H1 (cell line): Measurements from ENCODE around the gene MKNK2. TPM values are rescaled to one million over a fixed set of nuclear protein-coding genes. Genes with fewer than 3 reads are reported as not detected.

Experiments
- CTCF ChIA-PET: fragments of 300-600 bp; sonication (Branson Sonifier 250); formaldehyde crosslinking; loops from one replicate; lab custom pipeline; 2021; ENCODE audit not compliant: partially characterized antibody; lab: Charles Lee
- POLR2A ChIA-PET: fragments of 300-600 bp; sonication (Branson Sonifier 250); formaldehyde crosslinking; loops from one replicate; lab custom pipeline; 2021; ENCODE audit warnings: inconsistent platforms; ENCODE audit not compliant: partially characterized antibody; lab: Charles Lee
- DNase-seq, 2 experiments: peaks; one replicate each; pipeline versions ENCODE4 v3.0.0 to v3.0.0-alpha.2; 2010 to 2022; ENCODE audit warnings: low spot score in 2 of 2, low read depth in 1 of 2, mixed read lengths in 1 of 2
- FAIRE-seq: peaks from 2 replicates; lab custom pipeline; 2011; peaks lifted over from hg19 to GRCh38; lab: Jason Lieb, UNC
- H2AFZ ChIP-seq: 2 replicates; pipeline ENCODE4 v1.8.1; 2012; ENCODE audit warnings: low read length, inconsistent platforms
- H2AK5ac ChIP-seq: 2 replicates; pipeline ENCODE4 v1.6.1; 2013; ENCODE audit warnings: low read depth, low read length
- H2BK120ac ChIP-seq: replicated peaks from 2 replicates; pipeline ENCODE3; 2013; ENCODE audit warnings: low read depth, low read length, inconsistent platforms
- H2BK12ac ChIP-seq: 2 replicates; pipeline ENCODE4 v1.6.1; 2013; ENCODE audit warnings: low read depth, low read length
- H2BK15ac ChIP-seq: 2 replicates; pipeline ENCODE4 v1.6.1; 2013; ENCODE audit warnings: low read length
- H2BK20ac ChIP-seq: 2 replicates; pipeline ENCODE4 v1.6.1; 2013; ENCODE audit warnings: low read length
- H2BK5ac ChIP-seq: 2 replicates; pipeline ENCODE4 v1.6.1; 2013; ENCODE audit warnings: low read depth, low read length
- H3K14ac ChIP-seq: 2 replicates; pipeline ENCODE4 v1.6.1; 2013; ENCODE audit warnings: inconsistent platforms; ENCODE audit not compliant: insufficient read length
- H3K18ac ChIP-seq: 2 replicates; pipeline ENCODE4 v1.6.1; 2013; ENCODE audit warnings: low read length; ENCODE audit errors: extremely low read depth
- H3K23ac ChIP-seq: 2 replicates; pipeline ENCODE4 v1.6.1; 2013; ENCODE audit warnings: inconsistent platforms; ENCODE audit not compliant: insufficient read length
- H3K23me2 ChIP-seq: 2 replicates; pipeline ENCODE4 v1.6.1; 2013; ENCODE audit warnings: low read depth, low read length
- H3K27ac ChIP-seq: 2 replicates; pipeline ENCODE4 v1.6.1; 2011; ENCODE audit warnings: low read depth, low read length, inconsistent platforms
- H3K27me3 ChIP-seq, 4 experiments: replicated peaks in 1 of 4; 1 replicate in 1 of 4; 2 replicates in 3 of 4; pipeline versions ENCODE4 v1.6.1 to v1.8.1; 2011 to 2013; ENCODE audit warnings: low read length in 3 of 4, mild to moderate bottlenecking in 3 of 4, inconsistent platforms in 2 of 4, mixed read lengths in 2 of 4, moderate library complexity in 1 of 4; ENCODE audit not compliant: control insufficient read depth in 3 of 4, insufficient read depth in 3 of 4; ENCODE audit errors: extremely low read depth in 1 of 4
- H3K36me3 ChIP-seq, 4 experiments: 2 replicates each; pipeline versions ENCODE4 v1.6.1 to v1.8.1; 2011 to 2013; ENCODE audit warnings: mild to moderate bottlenecking in 4 of 4, low read length in 3 of 4, moderate library complexity in 2 of 4, control low read depth in 1 of 4, inconsistent platforms in 1 of 4; ENCODE audit not compliant: insufficient read depth in 4 of 4, control insufficient read depth in 2 of 4
- H3K4ac ChIP-seq: replicated peaks from 2 replicates; pipeline ENCODE3; 2013; ENCODE audit warnings: low read length, low read depth, mixed read lengths, inconsistent platforms; ENCODE audit not compliant: insufficient read length
- H3K4me1 ChIP-seq, 4 experiments: replicated peaks in 1 of 4; 1 replicate in 1 of 4; 2 replicates in 3 of 4; pipeline versions ENCODE4 v1.6.1 to v1.8.1; 2011 to 2013; ENCODE audit warnings: low read length in 3 of 4, inconsistent platforms in 2 of 4, mixed read lengths in 1 of 4; ENCODE audit not compliant: insufficient read depth in 4 of 4, control insufficient read depth in 3 of 4
- H3K4me2 ChIP-seq, 2 experiments: 2 replicates each; pipeline versions ENCODE4 v1.6.1 to v1.8.1; 2011 to 2013; ENCODE audit warnings: low read depth in 2 of 2, low read length in 2 of 2, control low read depth in 1 of 2, inconsistent platforms in 1 of 2, mild to moderate bottlenecking in 1 of 2; ENCODE audit not compliant: insufficient read depth in 1 of 2
- H3K4me3 ChIP-seq, 4 experiments: fragments of 200-600, 300-600 bp in 1 of 4; sonication (generic), shearing (Covaris generic), sonication (Bioruptor Twin) in 1 of 4; 2 replicates each; pipeline versions ENCODE4 v1.5.1 to v1.8.1; 2011 to 2016; ENCODE audit warnings: low read length in 4 of 4, low read depth in 3 of 4, control low read depth in 2 of 4, inconsistent platforms in 2 of 4, mild to moderate bottlenecking in 2 of 4, mixed read lengths in 1 of 4, moderate library complexity in 1 of 4; ENCODE audit not compliant: insufficient read depth in 2 of 4; ENCODE audit errors: extremely low read depth in 1 of 4
- H3K56ac ChIP-seq: replicated peaks from 2 replicates; pipeline ENCODE3; 2013; ENCODE audit warnings: low read depth, mild to moderate bottlenecking, mixed read lengths, low read length, inconsistent platforms; ENCODE audit not compliant: insufficient read length
- H3K79me1 ChIP-seq: 2 replicates; pipeline ENCODE4 v1.6.1; 2013; ENCODE audit warnings: low read depth, low read length, control low read depth
- H3K79me2 ChIP-seq, 2 experiments: 2 replicates each; pipeline versions ENCODE4 v1.6.1 to v1.8.1; 2012 to 2013; ENCODE audit warnings: low read length in 2 of 2, mild to moderate bottlenecking in 2 of 2, inconsistent platforms in 1 of 2; ENCODE audit not compliant: insufficient read depth in 2 of 2, control insufficient read depth in 1 of 2
- H3K9ac ChIP-seq, 4 experiments: replicated peaks in 1 of 4; 1 replicate in 1 of 4; 2 replicates in 3 of 4; pipeline versions ENCODE4 v1.6.1 to v1.8.1; 2011 to 2013; ENCODE audit warnings: low read depth in 3 of 4, low read length in 3 of 4, control low read depth in 2 of 4, mild to moderate bottlenecking in 2 of 4, moderate library complexity in 2 of 4, inconsistent platforms in 1 of 4; ENCODE audit errors: extremely low read depth in 1 of 4
- H3K9me3 ChIP-seq, 2 experiments: 2 replicates each; pipeline versions ENCODE4 v1.6.1 to v1.8.1; 2012 to 2013; ENCODE audit warnings: mild to moderate bottlenecking in 2 of 2, moderate library complexity in 2 of 2, control low read depth in 1 of 2, inconsistent platforms in 1 of 2, low read depth in 1 of 2, low read length in 1 of 2, mixed read lengths in 1 of 2; ENCODE audit not compliant: insufficient read depth in 2 of 2
- H4K20me1 ChIP-seq, 2 experiments: replicated peaks in 1 of 2; 2 replicates each; pipeline versions ENCODE3 to v1.8.1; 2011 to 2013; ENCODE audit warnings: inconsistent platforms in 2 of 2, low read length in 2 of 2, mild to moderate bottlenecking in 1 of 2; ENCODE audit not compliant: insufficient read depth in 2 of 2, control insufficient read depth in 1 of 2
- H4K5ac ChIP-seq: 2 replicates; pipeline ENCODE4 v1.6.1; 2013; ENCODE audit warnings: low read length, low read depth, mixed read lengths, inconsistent platforms; ENCODE audit not compliant: insufficient read length
- H4K8ac ChIP-seq: 2 replicates; pipeline ENCODE4 v1.8.0; 2013; ENCODE audit warnings: mild to moderate bottlenecking, moderate library complexity, low read length, inconsistent platforms; ENCODE audit not compliant: insufficient read depth; ENCODE audit errors: extremely low read depth
- H4K91ac ChIP-seq: replicated peaks from 2 replicates; pipeline ENCODE3; 2013; ENCODE audit warnings: low read length, mixed read lengths, inconsistent platforms; ENCODE audit not compliant: insufficient read length
- CBX5 ChIP-seq: fragments of 300-800, 300-1000 bp; sonication (generic); IDR thresholded peaks from 2 replicates; pipeline ENCODE4 v1.7.1; 2016; ENCODE audit warnings: antibody characterized with exemption, low read length, low read depth
- CHD1 ChIP-seq: IDR thresholded peaks from 2 replicates; pipeline ENCODE4 v1.6.1; 2012; ENCODE audit warnings: low read depth, low read length, improper control_type of control experiment
- CREB1 ChIP-seq: IDR thresholded peaks from 2 replicates; pipeline ENCODE4 v1.6.1; 2012; ENCODE audit warnings: inconsistent platforms
- GABPA ChIP-seq: IDR thresholded peaks from 2 replicates; pipeline ENCODE4 v1.6.1; 2011; ENCODE audit warnings: mild to moderate bottlenecking, low read length, moderate library complexity, borderline replicate concordance; ENCODE audit not compliant: insufficient read depth
- RBBP5 ChIP-seq: IDR thresholded peaks from 2 replicates; pipeline ENCODE4 v1.7.1; 2012; ENCODE audit warnings: low read depth, mild to moderate bottlenecking, inconsistent platforms, low read length, moderate library complexity, borderline replicate concordance
- RNF2 ChIP-seq: fragments of 200-900, 300-1000 bp; sonication (generic); IDR thresholded peaks from 2 replicates; pipeline ENCODE4 v1.7.1; 2016; ENCODE audit warnings: borderline replicate concordance, low read depth, mild to moderate bottlenecking, antibody characterized with exemption, low read length; ENCODE audit not compliant: poor library complexity, severe bottlenecking; ENCODE audit errors: missing control alignments
- SAP30 ChIP-seq: fragments of 300-600 bp; sonication (generic); IDR thresholded peaks from 2 replicates; pipeline ENCODE4 v1.7.1; 2012; ENCODE audit warnings: low read length, moderate library complexity, mild to moderate bottlenecking, inconsistent platforms; ENCODE audit not compliant: insufficient read depth, insufficient replicate concordance
- SIN3A ChIP-seq, 2 experiments: IDR thresholded peaks in 1 of 2; conservative IDR thresholded peaks in 1 of 2; 2 replicates each; pipeline ENCODE4 v1.6.1; 2011 to 2012; ENCODE audit warnings: low read length in 2 of 2, improper control_type of control experiment in 1 of 2, low read depth in 1 of 2, mild to moderate bottlenecking in 1 of 2
- SIRT6 ChIP-seq: IDR thresholded peaks from one replicate; pipeline ENCODE4 v1.7.1; 2012; ENCODE audit warnings: low read length, inconsistent platforms
- SRF ChIP-seq: IDR thresholded peaks from 2 replicates; pipeline ENCODE4 v1.6.1; 2011; ENCODE audit warnings: mild to moderate bottlenecking, low read depth, low read length, moderate library complexity
- WGBS, 2 experiments: shearing (Covaris generic) in 1 of 2; methylation state at CpG; one replicate each; pipeline versions ENCODE4 v1.1.6 to v1.1.7; 2013 to 2015; ENCODE audit warnings: low lambda C conversion rate in 2 of 2, mixed read lengths in 2 of 2, inconsistent platforms in 1 of 2, low coverage in 1 of 2, missing lambda C conversion rate in 1 of 2; ENCODE audit not compliant: insufficient replicate concordance in 2 of 2, insufficient coverage in 1 of 2, insufficient read length in 1 of 2; ENCODE audit errors: extremely low coverage in 1 of 2, missing lambda C conversion rate in 1 of 2; 5-methylcytosine and 5-hydroxymethylcytosine counted together
- polyA plus RNA-seq, 7 experiments: library from polyadenylated mRNA; depleted of rRNA in 3 of 7; stranded (reverse) in 5 of 7; unstranded in 2 of 7; fragments of >200 nt in 5 of 7; fragments of 200-250 nt in 2 of 7; gene quantifications; 1 replicate in 5 of 7; 2 replicates in 1 of 7; 4 replicates in 1 of 7; pipeline versions ENCODE4 v1.2.1 to v1.2.3, GENCODE V29; 2011 to 2013; ENCODE audit warnings: missing spikeins in 2 of 7, mixed read lengths in 2 of 7
- total RNA-seq: library from RNA; stranded (reverse); fragmentation: NEBNext Ultra II Directional; extraction: Animal tissue kit (Norgen Biotek cat#: 25700); gene quantifications from 2 replicates; pipeline ENCODE4 v1.2.1, GENCODE V29; 2021
- TF ChIP-seq, protein P1 (sequence below): IDR thresholded peaks from 2 replicates; pipeline ENCODE4 v1.6.1; 2011; ENCODE audit warnings: low read length, improper control_type of control experiment

MKNK2 gene
- total and polyA plus RNA-seq, 2 of the 8 experiments (the other 6 are each of a cell fraction or from before 2014, with no cell fraction given) = 163 to 166 TPM

GRCh38 chr19:2037651-2038255 lies 13.3 kb downstream of the MKNK2 start:
- CTCF ChIA-PET = interaction anchor here (1.8 to 2.3 kb wide), 2 partner anchors 15 to 32 kb away, joined by 6 to 10 read pairs; no protein-coding TSS in a partner anchor
- POLR2A ChIA-PET = interaction anchor here (0.6 to 27.5 kb wide), 3 partner anchors 13 to 544 kb away, joined by 3 to 524 read pairs (median 3); partner anchors contain the start of gene MKNK2
- WGBS, 2 experiments = 96% methylated on average over 24 of the region's 24 CpGs; no CpG with 5 or more reads in 1 of the 2 experiments
- TF ChIP-seq RNF2 (no peak), RBBP5 (no peak), SIRT6 (no peak), CBX5 (no peak), SRF (no peak), CHD1 (no peak), GABPA (no peak), SAP30 (no peak), SIN3A (conservative IDR thresholded peaks at IDR 0.05 in 1 of 2, IDR thresholded peaks at IDR 0.05 in 1 of 2; ENCODE audit: low read depth in 1 of 2, low read length in 2 of 2) (no peak), CREB1 (no peak)
- TF ChIP-seq, protein P1, sequence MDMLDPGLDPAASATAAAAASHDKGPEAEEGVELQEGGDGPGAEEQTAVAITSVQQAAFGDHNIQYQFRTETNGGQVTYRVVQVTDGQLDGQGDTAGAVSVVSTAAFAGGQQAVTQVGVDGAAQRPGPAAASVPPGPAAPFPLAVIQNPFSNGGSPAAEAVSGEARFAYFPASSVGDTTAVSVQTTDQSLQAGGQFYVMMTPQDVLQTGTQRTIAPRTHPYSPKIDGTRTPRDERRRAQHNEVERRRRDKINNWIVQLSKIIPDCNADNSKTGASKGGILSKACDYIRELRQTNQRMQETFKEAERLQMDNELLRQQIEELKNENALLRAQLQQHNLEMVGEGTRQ = no peak

More at GRCh38 chr19:2037651-2038255, 13.3 kb downstream of the MKNK2 start:
- no peak overlapping the region for H3K4ac ChIP-seq
- no peak overlapping the region for H4K91ac ChIP-seq
- H2BK120ac ChIP-seq = no peak overlapping the region
- H3K27ac ChIP-seq = no peak overlapping the region
- peaks cover 0 to 3% of the 10 kb centered on the region in 2 experiments; a peak in 1 of 4 replicates for H3K79me2 ChIP-seq
- H3K23ac ChIP-seq = no peak overlapping the region
- no peak overlapping the region for H4K5ac ChIP-seq
- no peak for FAIRE-seq
- H3K4me3 ChIP-seq = no peak overlapping the region
- no peak overlapping the region for H4K8ac ChIP-seq
- H4K20me1 ChIP-seq = peaks cover 3 to 14% of the 10 kb centered on the region in 2 experiments
- H3K27me3 ChIP-seq = no peaks in the 10 kb centered on the region
- no peak overlapping the region for H2BK5ac ChIP-seq
- H3K36me3 ChIP-seq = peaks cover 7 to 39% (median 24%) of the 10 kb centered on the region in 4 experiments
- no peak for DNase-seq
- no peaks in the 10 kb centered on the region for H3K79me1 ChIP-seq
- H3K4me2 ChIP-seq = no peak overlapping the region
- no peak overlapping the region for H2BK12ac ChIP-seq
- no peaks in the 10 kb centered on the region for H3K23me2 ChIP-seq
- H3K4me1 ChIP-seq = peaks cover 0 to 19% (median 10%) of the 10 kb centered on the region in 4 experiments; a peak in 6 of 7 replicates
- H2BK20ac ChIP-seq = no peak overlapping the region
- no peak overlapping the region for H3K18ac ChIP-seq
- no peak overlapping the region for H2AK5ac ChIP-seq
- H2AFZ ChIP-seq = no peak overlapping the region
- no peak overlapping the region for H3K56ac ChIP-seq
- no peak overlapping the region for H2BK15ac ChIP-seq
- H3K9ac ChIP-seq = no peak overlapping the region
- H3K14ac ChIP-seq = no peak overlapping the region
- peaks cover 7 to 8% of the 10 kb centered on the region in 2 experiments; a peak in 1 of 4 replicates for H3K9me3 ChIP-seq
